ENCODE measurements around the gene ZFPL1. TPM values are rescaled to one million over a fixed set of nuclear protein-coding genes. Genes with fewer than 3 reads are reported as not detected.
A peak's percentile ranks its signal among the peaks of the same experiment; 100 is the strongest.
"Not testable (repeated sequence)": the region's sequence is repeated elsewhere in the genome, so short reads cannot be mapped to it uniquely, and the experiment has no call there.

ZFPL1 gene
- total RNA-seq, 1 donor from 2014 or later: 25.7 TPM

- no peak for ATAC-seq
Measured at GRCh38 chr11:65115361-65116082, 31.5 kb downstream of the ZFPL1 start.

DNA sequence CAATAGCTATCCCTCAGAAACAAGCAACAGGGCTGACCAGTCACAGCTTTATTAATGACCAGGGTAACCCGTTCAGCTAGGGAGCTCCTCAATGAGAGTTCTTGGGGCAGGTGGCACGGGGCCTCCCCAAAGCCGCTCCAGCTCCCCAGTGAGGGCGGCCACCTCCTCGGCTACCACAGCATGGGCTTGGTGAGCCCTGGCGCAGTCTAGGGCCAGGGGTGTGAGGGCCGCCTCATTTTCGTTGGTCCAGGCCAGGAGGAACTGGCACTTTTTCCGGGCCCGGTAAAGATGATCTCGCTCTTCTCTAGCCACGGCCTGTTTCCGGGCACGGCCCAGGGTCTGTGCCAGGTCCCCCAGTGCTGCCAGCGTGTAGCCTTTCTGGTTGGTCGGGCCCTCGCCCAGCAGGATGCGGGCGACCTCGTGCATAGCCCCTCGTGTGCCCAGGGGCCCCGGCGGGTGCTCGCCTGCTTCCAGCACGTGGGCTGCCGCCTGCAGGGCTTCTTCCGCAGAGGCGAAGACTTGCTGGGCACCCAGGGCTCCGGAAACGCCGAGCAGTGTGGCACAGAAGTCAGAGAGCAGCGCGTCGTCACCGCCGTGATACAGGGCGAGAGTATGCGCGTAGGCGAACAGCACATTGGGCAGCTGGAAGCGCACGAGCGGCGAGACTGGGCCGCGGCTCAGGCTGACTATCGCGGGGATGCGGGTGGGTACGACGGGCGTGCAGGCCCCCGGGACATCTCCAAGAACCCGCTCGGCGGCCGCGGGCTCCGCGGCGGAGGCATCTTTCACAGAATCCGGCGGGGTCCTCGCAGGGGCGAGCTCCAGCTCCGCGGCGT, 32.6 kb downstream of the ZFPL1 start:
- ATAC-seq: peak; percentile 32

DNA sequence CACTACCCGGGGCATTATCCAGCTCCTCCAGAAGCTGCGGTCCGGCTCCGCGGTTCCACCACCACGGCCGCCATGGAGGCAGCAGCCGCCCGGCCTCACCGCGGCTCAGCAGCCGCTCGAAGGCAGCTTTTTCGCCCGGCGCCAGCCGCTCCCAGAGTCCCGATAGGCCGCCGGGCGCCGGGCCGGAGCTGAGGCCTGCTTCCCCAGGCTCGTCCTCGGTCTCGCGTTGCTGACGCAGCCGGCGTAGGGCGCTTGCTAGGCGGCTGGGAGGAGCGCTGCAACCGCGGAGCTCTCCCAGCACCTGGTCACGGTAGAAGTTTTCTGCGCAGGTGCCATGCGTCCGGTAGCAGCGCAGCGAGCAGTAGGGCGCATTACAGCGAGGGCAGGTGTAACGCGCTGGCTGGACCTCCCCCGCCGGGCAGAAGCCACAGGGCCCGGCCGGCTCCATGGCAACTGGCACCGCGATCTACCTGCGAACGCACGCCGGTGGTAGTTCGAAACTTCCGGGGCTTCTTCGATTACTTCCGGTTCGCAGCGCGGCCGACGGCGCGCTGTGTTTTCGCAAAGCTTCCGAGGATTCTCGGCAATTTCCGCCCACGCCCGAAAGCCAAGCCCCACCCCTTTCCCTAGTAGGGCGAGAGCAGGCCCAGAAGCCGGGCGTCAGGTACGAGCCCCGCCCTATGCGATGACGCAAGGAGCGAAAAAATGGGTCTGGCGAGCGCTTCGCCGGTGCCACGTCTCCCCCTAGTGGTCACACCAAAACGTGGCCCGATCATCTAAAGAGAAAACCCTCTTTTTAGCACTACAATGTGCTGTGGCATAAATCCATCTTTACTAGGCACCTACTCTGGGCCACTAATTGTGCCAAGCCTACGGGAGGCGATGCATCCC, 33.4 kb downstream of the ZFPL1 start, which contains the start of gene ZNHIT2:
Gene ZNHIT2 (minus strand): TSS at position 496 of the 891 bp plus-strand sequence. CDS start 48 bp downstream, at position 448.
- peak; percentile 82 for ATAC-seq

- ATAC-seq: no peak
Measured at GRCh38 chr11:65118097-65118837, 34.2 kb downstream of the ZFPL1 start.

GRCh38 chr11:65118891-65119669, 35.1 kb downstream of the ZFPL1 start:
- ATAC-seq: not testable (repeated sequence)

DNA sequence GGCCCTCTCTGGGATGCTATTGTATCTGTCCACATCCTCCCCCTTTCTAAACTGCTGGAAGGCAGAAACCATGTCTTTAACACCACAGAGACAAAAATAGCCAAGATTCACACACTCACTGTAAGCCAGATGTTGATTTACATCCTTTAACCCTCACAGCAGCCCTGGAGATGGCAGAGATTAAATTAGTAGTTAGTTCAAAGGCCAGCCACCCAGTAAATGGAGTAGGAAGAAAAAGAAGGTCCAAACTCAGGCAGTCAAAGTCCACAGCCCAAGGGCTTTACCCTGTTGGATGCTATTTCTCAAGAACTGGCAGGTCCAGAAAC, 35.6 kb downstream of the ZFPL1 start:
- no peak for ATAC-seq

GRCh38 chr11:65120831-65121230, 36.8 kb downstream of the ZFPL1 start:
- ATAC-seq: no peak

GRCh38 chr11:65121447-65121864, 37.4 kb downstream of the ZFPL1 start:
- peak; percentile 9 for ATAC-seq

DNA sequence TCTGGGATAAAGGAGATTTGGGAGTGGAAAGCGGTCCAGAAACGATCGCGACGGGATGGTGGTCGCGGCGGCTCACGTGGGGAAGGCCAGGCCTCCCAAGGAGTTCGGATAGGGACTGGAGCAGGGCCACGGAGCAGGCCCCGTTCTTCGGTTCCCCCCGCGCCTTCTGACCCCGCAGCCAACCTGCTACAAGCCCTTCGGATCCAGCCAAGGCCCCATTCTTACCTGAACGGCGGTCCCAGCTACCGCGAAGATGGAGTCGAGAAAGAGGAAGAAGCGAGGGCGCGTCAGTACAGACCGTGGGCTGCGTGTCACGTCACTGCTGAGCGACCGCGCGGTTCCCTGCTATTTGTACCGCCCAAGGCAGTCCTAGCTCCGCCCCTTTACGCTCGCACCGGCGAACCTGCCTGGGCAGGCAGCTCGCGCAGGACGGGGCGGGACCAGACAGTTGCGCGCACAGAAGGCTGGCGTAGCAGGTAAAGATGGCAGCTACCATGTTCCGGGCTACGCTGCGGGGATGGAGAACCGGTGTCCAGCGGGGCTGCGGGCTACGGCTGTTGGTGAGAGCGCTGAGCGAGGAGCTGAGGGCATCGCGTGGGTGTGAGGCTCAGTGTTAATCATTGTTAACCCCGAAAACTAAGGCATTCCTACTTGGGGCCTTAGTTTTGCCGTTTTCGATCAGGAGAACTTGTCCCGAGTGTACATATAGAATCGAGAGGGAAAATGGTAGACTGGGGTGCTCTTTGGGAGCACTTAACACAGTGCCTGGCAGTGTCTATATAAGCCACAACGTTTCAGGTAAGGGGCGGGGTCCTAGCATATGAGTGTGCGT, 38.1 kb downstream of the ZFPL1 start, which contains the start of the genes FAU and MRPL49:
Gene FAU (minus strand): TSS at position 270 of the 832 bp plus-strand sequence. CDS start 321 bp downstream, outside the sequence.
Gene MRPL49 (plus strand): TSS at position 457 of the 832 bp plus-strand sequence. CDS start 26 bp downstream, at position 483.
- peak; percentile 87 for ATAC-seq

- ATAC-seq: no peak
Measured at GRCh38 chr11:65124480-65125196, 40.6 kb downstream of the ZFPL1 start.

DNA sequence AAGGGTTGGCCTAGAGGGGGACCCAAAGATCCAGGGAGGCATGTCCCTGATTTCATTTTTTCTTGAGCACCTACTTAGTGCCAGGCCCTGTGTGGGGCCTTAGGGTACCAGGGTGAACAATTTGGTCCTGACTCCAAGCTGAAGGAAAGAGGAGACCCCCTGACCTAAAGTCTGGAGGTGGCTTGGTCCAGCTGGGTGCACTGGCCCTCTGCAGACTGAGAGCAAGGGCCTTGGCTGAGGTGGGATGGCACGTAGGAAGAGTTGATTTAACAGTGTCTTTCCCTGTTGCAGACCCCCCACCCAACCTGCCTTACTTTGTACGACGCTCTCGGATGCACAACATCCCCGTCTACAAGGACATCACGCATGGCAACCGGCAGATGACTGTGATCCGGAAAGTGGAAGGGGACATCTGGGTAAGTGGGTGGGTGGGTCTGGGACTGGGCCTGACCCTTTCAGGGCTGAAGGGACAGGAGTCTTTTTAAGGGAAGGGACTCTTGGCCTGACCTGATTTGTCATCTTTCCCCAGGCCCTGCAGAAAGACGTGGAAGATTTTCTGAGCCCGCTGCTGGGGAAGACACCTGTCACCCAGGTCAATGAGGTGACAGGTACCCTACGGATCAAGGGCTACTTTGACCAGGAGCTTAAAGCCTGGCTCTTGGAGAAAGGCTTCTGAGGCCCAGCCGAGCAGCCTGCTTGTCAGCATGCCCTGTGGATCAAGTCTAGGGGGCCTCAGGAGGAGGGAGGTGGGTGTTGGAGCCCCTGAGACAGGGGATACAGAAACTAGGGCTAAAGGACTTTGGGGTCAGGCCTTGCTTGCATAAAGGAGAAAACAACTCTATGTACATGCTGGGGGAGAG, 41.4 kb downstream of the ZFPL1 start:
- ATAC-seq: no peak

DNA sequence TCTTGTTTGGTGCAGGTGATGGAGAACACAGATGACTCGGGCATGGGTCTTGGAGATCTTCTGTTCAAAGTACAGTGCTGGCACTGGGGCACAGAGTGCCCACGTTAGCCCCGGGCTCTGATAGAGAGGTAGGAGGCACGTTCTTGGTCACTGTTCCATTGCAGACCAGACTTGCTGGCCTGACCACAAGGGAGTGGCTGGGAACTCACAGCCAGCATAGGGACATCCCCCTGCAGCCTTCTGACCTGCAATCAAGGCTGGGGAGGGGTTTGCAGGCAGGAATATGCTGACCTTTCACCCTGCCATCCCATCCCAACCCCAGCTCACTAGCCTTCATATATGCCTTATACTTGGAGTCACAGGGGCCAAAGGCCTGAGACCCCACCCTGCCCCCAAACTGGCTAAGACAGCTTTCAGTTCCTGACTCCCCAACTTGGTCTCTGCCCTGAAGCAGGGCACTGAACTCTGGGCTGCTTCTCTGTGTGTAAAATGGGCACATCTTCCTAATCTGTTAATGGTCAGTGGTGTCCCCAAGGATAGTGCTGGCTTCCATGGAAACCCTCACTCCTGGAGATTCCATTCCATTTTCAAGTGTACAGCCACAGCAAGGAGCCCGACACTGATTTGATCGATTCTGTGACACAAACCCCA, 42.7 kb downstream of the ZFPL1 start:
- ATAC-seq: no peak

GRCh38 chr11:65127473-65128181, 43.6 kb downstream of the ZFPL1 start:
- no peak for ATAC-seq

DNA sequence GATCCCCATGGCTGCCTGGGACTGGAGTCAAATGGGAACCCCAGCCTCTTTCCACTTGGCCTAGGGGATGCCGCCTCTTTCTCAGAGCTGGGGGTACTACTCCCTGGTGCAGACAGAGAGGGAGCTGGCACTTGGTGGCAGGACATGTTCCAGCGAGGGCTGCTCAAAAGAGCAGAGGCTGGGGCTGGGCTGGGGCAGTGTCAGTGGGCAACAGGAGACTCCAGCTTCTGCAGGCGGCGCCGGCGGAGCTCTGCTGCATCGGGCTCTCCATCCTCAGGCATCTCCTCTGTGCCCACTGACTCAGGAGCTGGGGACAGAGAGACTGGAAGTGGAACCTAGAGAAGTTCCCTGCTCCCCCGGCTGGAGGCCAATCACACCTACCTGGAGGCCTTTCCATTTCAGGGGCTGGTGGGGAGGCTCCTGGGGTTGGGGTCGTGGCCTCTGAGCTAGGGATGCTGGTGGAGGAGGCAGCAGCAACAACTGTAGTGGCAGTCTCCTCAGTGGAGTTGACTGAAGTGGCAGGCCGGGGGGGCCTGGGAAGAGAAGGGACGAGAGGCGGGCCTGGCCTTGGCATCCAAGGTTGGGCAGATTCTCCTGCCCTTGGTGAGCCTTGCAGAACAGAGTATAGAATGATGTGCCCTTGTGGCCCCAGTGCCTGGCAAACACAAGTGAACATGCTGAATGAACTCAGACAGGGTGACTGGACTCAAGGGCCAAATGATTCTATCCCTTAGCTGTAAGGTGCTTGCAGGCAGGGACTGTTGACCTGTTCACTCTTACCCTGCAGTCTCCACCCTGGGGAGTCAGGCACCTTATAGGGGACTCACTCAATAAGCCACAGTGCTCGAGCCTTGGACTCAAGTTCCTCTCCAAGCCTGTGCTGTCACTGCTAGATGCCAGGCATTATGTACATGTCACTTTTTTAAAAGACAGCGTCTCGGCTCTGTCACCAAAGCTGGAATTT, 44.4 kb downstream of the ZFPL1 start:
- ATAC-seq: no peak

DNA sequence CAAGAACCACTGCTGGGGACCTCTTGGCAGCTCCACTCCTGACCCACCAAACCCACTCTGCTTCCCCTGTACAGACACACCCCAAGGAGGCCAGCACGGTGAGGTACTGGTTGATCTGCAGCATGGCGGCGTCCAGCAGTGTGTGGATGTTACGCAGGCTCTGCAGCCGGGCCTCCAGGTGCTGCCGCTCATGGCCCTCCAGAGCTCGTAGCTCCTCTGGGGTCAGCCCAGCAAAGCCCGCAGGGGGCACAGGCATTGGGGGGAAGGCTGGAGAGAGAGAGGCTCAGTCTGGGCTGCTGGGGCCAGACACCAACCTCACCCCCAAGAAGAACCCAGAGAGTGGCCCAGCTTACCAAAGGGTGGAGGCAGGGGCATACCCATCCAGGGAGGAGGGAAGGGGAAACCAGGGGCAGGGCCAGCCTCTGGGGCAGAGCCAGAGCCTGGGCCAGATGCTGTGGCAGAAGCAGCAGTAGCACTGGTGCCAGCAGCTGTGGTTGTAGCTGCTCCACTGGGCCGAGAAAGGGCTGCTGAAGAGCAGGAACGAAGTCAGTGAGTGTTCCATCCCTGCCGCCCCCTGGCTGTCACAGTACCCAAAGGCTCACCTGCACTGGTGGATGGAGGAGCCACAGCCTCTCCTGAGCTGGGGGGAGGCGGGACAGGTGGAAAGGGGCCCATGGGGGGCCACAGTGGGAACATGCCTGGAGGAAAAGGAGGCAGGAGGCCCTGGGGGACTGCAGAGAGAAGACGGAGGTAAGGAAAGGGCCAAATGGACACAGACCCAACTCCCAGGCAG, 45.8 kb downstream of the ZFPL1 start:
- ATAC-seq: no peak
